Effector CD4-positive, alpha-beta T cell (primary cell): ENCODE data around the gene GRPEL1.

ENCODE experiments used
- DNase-seq: peaks from one replicate; pipeline ENCODE4 v3.0.0-alpha.2; 2020

The GRPEL1 gene

GRCh38 chr4:7021355-7021754 lies 46.5 kb downstream of the GRPEL1 start:
- DNase-seq = no peak

- no peak for DNase-seq
Observed at GRCh38 chr4:7020856-7021255, 47.0 kb downstream of the GRPEL1 start.

- DNase-seq = no peak
Observed at GRCh38 chr4:7020290-7020689, 47.6 kb downstream of the GRPEL1 start.

- DNase-seq = no peak
Observed at GRCh38 chr4:7019367-7019766, 48.5 kb downstream of the GRPEL1 start.

- no peak for DNase-seq
Observed at GRCh38 chr4:7018281-7018680, 49.6 kb downstream of the GRPEL1 start.

- no peak for DNase-seq
Observed at GRCh38 chr4:7017446-7018048, 50.3 kb downstream of the GRPEL1 start.

- no peak for DNase-seq
Observed at GRCh38 chr4:7016512-7016911, 51.4 kb downstream of the GRPEL1 start.

- no peak for DNase-seq
Observed at GRCh38 chr4:7016086-7016485, 51.8 kb downstream of the GRPEL1 start.

- no peak for DNase-seq
Observed at GRCh38 chr4:7015383-7016035, 52.4 kb downstream of the GRPEL1 start.

GRCh38 chr4:7014815-7015214 lies 53.0 kb downstream of the GRPEL1 start:
- no peak for DNase-seq

GRCh38 chr4:7013175-7013574 lies 54.7 kb downstream of the GRPEL1 start:
- DNase-seq = no peak

GRCh38 chr4:7009564-7009963 lies 58.3 kb downstream of the GRPEL1 start:
- no peak for DNase-seq
